ENCODE data around the gene SYF2.
"Not testable (repeated sequence)": the region's sequence is repeated elsewhere in the genome, so short reads cannot be mapped to it uniquely, and the experiment has no call there.

- not testable (repeated sequence) for TF ChIP-seq GATA2, GATA3 (IDR thresholded peaks at IDR 0.05; ENCODE audit: low read depth, low read length)
Measured at GRCh38 chr1:25272238-25272637, 39.9 kb upstream of the SYF2 start, which contains the start of gene RHD.
